IMR-90 (cell line): ENCODE data around the gene NMBR.

Experiments used
- CEBPB ChIP-seq: IDR thresholded peaks from 2 replicates; pipeline ENCODE4 v1.6.1; 2012; ENCODE audit warnings: low read depth, low read length, improper control_type of control experiment
- CTCF ChIP-seq: conservative IDR thresholded peaks from 2 replicates; pipeline ENCODE4 v1.5.1; 2012; ENCODE audit warnings: mild to moderate bottlenecking, low read depth, low read length, improper control_type of control experiment
- FOS ChIP-seq: fragments of 150-350 bp; IDR thresholded peaks from 2 replicates; pipeline ENCODE4 v1.6.1; 2016; ENCODE audit warnings: low read depth, low read length
- MAZ ChIP-seq: IDR thresholded peaks from 2 replicates; pipeline ENCODE4 v1.6.1; 2012; ENCODE audit warnings: low read depth, mild to moderate bottlenecking, low read length, improper control_type of control experiment, moderate library complexity, borderline replicate concordance
- POLR2A ChIP-seq: IDR thresholded peaks from 2 replicates; pipeline ENCODE4 v1.6.1; 2012; ENCODE audit warnings: mild to moderate bottlenecking, low read depth, low read length
- RAD21 ChIP-seq: IDR thresholded peaks from 2 replicates; pipeline ENCODE4 v1.6.1; 2012; ENCODE audit warnings: low read length, improper control_type of control experiment
- RFX5 ChIP-seq: IDR thresholded peaks from 2 replicates; pipeline ENCODE4 v1.8.0; 2012; ENCODE audit warnings: low read depth, mild to moderate bottlenecking, low read length, moderate library complexity

GRCh38 chr6:142174703-142175102 is 27.8 kb upstream of the NMBR start:
- TF ChIP-seq CTCF (no peak), MAZ (no peak), RAD21 (no peak), RFX5 (no peak), POLR2A (no peak), CEBPB (no peak), FOS (no peak)
